ENCODE data around the gene PRR12.

DNA sequence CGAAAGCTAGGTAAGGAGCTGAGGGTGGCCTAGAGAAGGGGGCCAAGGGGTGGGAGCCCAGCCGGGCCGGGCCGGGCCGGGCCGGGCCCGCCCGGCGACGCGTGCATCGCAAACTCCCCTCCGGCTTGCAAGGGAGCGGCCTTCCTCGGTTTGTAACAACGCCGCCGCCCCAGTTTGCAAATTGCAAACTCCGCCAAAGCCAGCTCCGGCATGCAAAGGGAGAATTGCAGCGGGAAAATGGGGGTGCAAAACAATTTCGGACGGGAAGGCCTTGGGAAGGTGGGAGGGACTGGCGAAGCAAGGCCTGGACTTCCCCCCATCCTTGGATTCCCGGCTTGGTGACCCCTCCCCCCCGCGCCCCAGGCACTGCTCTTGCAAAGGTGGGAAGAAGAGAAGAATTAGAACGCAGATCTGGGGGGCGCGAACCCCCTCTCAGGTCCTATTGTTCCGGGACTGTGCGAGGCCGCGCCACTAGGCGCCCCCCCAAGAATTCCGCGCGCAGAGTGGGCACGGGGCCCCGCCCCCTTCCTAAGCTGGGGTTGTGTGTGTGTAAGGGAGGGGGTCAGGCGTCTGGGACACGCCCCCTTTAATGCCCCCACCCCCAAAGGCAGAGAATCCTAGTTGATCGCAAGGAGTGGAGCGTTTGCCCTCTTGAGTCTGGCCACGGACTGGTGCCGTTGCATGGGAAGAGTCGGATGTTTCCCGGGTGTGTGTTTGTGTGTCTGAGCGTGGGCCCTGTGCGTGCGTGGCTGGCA, 926 bp downstream of the PRR12 start:
- TF ChIP-seq, protein P1, sequence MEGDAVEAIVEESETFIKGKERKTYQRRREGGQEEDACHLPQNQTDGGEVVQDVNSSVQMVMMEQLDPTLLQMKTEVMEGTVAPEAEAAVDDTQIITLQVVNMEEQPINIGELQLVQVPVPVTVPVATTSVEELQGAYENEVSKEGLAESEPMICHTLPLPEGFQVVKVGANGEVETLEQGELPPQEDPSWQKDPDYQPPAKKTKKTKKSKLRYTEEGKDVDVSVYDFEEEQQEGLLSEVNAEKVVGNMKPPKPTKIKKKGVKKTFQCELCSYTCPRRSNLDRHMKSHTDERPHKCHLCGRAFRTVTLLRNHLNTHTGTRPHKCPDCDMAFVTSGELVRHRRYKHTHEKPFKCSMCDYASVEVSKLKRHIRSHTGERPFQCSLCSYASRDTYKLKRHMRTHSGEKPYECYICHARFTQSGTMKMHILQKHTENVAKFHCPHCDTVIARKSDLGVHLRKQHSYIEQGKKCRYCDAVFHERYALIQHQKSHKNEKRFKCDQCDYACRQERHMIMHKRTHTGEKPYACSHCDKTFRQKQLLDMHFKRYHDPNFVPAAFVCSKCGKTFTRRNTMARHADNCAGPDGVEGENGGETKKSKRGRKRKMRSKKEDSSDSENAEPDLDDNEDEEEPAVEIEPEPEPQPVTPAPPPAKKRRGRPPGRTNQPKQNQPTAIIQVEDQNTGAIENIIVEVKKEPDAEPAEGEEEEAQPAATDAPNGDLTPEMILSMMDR (IDR thresholded peaks at IDR 0.05; ENCODE audit: low read length): no peak
- TF ChIP-seq EZH2 (optimal IDR thresholded peaks at IDR 0.05; ENCODE audit: low read depth, low read length): no peak
- no peak for TF ChIP-seq EZH2phosphoT487 (IDR thresholded peaks at IDR 0.05; ENCODE audit: low read length)
